IPS DF 4.7 (cell line): ENCODE results near the gene CYSRT1.

Experiments
- DNase-seq: peaks from one replicate; pipeline ENCODE4 v3.0.0-alpha.2; 2013; ENCODE audit warnings: low spot score; ENCODE audit errors: extremely low read depth

Gene CYSRT1

DNA sequence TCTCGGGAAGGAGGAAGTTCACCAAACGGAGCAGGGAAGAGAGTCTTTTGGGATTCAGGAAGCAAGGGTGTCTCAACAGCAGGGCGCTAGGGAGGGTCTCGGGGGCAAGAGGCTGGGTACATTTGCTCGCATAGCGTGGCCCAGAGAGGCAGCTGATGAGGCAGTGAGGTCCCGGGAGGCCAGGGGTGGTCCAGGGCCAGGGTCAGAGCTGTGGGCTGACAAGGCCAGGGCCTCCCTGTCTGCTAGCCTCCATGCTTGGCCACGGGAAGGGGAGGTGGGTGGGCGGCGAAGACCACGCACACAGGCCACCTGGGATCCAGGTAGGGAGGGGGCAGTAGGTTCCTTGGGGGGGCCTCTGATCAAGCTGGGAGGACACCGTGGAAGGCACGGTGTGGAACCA is 13.4 kb upstream of the CYSRT1 start:
- no peak for DNase-seq

DNA sequence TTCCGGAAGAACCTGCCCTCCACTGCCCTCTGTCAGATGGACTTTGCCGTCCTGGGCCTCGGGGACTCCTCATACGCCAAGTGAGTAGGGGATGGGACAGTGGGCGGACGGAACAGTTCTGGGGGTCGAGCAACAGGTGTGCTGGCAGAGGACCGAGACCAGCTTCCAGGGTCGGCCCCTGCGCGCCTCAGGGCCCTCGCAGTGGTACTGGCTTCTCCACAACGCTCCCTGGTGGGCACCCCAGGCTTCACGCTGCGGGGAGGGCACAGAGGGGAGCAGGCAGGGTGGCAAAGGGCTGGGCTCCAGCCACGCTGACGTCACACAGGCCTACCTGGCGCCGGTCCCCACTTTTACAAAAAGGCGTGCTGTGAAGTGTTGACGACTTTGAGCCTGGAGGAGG is 12.5 kb upstream of the CYSRT1 start:
- no peak for DNase-seq

DNA sequence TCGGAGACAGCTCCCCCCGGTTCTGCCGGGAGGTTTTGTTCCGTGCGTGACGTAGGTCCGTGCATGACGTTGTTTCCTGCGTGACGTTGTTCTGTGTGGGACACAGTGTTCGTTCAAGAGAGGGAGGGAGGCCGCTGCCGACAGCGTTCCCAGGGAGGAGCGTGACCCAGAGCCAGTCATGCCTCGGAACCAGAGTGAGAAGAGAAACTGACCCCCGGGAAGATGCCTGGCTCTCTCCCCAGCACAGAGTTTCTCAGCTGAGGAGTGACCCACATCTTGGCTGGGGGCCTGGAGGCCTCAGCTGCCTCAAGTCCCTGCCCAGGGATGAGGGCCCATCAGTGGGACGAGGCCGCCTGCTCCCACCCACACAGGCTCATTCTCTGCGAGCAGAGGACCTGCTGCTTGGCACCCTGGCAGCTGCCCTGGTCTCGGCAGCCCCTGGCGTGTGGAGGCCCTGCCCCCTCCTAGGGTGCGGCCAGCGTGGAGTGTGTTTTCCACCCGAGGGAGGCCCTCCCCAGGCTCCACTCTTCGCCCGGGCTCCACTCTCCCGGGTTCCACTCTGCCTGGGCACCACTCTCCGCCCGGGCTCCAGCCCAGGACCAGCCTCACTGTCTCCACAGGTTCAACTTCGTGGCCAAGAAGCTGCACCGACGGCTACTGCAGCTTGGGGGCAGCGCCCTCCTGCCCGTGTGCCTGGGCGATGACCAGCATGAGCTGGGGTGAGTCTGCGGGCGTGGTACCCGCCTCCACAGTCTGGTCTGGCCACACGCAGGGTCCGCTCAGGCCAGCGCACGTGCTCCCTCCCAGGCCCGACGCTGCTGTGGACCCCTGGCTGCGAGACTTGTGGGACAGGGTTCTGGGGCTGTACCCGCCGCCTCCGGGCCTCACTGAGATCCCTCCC is 11.6 kb upstream of the CYSRT1 start:
- no peak for DNase-seq

DNA sequence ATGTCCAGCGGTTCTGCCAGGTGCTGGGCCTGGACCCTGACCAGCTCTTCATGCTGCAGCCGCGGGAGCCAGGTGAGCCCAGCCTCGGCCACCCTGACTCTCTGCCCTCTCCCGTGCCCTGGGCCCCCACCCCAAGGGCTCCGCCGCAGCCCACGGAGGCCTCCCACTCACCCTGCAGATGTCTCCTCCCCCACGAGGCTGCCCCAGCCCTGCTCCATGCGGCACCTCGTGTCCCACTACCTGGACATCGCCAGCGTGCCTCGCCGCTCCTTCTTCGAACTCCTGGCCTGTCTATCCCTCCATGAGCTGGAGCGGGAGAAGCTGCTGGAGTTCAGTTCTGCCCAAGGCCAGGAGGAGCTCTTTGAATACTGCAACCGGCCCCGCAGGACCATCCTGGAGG is 10.4 kb upstream of the CYSRT1 start:
- no peak for DNase-seq

DNA sequence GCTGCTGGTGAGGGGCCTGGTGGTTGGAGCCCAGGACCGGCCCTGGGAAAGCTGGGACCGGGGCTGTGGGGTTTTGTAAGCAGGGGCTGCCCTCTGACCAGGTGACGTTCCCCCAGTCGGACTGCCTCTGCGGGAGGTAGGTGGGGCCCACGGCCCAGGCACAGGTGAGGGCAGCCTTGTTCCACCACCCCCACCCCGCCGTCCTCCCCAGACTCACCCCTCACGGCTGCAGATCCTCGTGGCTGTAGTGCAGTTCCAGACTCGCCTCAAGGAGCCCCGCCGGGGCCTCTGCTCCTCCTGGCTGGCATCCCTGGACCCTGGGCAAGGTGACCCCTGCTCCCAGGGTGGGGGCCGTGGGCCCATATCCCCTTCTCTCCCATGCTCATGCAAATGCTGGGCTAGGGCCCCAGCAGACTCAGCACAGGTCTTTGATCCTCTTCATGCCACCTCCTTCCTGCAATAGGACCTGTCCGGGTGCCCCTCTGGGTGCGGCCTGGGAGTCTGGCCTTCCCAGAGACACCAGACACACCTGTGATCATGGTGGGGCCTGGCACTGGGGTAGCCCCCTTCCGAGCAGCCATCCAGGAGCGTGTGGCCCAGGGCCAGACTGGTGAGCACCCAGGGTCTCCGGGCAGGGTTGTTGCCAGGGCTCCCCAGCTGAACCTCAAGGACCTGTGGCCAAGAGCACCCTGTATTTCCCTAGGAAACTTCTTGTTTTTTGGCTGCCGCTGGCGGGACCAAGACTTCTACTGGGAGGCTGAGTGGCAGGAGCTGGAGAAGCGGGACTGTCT is 9.6 kb upstream of the CYSRT1 start:
- DNase-seq, result no peak

DNA sequence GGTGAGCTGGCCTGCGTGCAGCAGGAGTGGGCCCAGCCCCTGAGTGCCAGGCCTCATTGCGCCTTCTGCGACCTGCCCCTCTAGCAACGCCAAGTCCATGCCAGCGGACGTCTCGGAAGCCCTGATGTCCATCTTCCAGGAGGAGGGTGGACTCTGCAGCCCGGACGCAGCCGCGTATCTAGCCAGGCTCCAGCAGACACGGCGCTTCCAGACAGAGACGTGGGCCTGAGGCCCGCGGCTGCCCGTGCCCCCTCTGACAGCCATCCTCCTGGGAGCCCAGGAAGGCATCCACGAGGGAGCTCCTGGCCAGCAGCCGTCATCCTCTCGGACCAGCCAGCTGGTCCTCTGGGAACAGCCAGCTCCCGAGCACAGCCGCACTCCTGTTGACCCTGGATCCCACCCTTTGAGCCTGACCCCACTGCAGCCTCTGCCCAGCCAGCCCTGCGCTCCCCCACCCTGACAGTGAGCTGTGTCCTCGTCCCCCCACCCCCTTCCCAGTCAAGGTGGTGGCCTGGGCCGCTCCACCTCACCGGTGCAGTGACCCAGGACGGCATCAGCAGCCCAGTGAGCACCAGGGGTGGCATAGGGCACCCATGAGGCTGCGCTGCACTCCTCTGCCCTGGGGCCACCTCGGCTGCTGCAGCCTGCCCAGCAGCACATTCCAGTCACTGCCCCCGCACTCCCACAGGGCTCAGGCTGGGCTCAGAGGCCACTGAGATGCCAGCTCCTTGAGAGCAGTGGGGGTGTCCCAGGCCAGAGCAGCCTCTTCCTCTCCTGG is 8.6 kb upstream of the CYSRT1 start:
- no peak for DNase-seq

DNA sequence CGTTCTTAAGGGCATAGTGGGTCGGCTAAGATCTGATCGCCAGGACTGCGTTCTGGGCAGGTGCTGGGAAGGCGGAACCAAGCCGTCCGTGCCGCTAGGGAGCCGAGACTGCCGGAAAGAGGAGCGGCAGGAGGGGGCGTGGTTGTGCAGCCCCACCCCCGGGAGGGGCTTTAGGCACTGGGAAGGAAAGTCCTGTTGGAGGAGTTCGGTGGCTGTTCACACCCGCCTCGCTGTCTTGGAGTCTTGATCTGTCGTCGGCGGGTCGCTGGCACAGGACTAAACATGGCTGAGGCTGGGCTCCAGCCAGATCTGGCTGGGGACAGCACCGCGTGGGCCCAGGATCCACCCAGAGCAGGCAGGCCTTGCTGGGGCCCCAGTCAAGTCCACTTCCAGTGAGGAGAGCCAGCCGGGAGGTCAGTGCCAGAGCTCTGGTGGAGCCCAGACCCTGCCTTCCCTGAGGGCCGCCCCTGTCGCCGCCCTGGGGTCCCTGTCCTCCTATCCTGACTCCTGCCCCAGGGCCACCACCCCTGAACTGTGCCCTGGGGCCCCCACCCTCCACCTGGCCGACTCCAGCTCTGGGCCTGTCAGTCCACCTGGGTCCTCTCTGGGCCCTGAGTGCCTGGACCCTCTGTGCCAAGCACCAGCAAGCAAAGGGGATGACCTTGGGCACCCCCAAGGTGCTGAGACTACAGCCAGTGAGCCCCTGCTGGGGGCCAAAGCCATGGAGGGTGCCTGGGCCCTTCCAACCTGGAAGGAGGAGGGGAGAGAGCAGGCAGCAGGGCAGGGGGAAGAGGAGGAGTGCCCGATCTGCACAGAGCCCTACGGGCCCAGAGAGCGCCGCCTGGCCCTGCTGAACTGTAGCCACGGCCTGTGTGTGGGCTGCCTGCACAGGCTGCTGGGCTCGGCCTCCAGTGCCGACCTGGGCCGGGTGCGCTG is 7.4 kb upstream of the CYSRT1 start:
- no peak for DNase-seq

DNA sequence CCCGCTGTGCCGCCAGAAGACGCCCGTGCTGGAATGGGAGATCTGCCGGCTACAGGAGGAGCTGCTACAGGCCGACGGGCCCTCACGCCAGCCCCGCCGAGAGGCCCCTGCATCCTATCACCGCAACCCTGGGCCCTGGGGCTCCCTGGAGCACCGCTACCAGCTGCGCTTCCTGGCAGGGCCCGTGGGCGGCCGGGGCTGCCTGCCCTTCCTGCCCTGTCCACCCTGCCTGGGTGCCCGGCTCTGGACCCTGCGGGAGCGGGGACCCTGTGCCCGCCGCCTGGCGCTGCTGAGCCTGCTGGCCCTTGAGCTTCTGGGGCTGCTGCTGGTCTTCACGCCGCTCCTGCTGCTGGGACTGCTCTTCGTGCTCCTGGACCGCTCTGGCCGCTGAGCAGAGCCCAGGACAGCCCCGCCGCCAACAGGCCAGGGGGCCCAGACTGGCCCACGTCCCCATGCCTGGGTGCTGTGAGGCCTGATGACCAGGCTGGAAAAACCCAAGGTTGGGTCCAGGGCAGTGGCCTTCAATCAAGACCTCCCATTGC is 6.7 kb upstream of the CYSRT1 start:
- no peak for DNase-seq

DNA sequence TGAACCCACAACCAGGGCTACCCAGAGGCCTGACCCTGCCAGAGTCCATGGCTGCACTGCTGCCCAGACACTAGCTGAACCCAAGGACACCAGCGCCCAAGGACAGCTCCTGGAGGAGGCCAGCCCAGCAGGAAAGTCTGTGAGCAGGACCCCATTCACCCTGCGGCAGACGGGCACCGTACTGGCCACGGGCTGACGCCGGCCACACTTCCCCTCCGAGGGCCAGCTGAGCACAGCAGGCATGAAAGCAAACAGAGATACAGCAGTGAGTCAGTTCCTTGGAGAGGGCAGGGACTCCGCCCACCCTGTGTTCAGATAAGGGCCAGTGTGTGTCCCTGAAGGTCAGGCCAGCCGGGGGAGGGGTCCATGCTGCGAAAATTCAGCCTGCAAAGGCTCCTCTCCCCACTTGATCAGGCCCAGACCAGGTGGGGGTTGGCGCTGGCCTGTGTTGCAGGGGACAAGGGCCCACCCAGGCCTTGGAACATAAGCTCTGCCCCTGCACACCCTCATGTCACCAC is 6.2 kb upstream of the CYSRT1 start:
- DNase-seq, result no peak

DNA sequence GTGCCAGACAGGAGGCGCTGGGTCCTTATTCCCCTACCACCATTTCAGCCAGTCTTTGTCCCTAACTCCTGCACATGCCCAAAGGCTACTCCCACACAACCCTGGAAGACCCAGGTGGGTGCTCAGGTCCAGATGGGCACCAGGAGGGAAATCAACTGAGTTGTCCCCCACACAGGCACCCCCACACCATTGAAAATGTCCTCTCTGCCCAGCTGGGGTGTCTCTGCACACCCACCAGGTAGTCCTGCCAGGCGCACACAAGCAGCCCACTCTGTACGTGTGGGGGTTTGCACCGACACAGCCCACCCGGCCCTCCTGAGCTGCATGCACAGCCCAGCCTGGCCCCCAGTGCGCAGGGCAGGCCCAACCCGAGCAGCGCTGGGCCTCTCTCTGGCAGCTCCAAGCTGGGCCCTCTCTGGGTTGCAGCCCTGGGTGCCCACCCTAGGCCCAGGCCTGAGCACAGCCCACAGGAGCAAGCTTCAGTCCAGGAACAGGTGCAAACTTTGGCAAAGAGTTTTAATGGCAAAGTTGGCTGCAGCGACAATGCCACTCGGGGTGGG is 5.1 kb upstream of the CYSRT1 start:
- no peak for DNase-seq

DNA sequence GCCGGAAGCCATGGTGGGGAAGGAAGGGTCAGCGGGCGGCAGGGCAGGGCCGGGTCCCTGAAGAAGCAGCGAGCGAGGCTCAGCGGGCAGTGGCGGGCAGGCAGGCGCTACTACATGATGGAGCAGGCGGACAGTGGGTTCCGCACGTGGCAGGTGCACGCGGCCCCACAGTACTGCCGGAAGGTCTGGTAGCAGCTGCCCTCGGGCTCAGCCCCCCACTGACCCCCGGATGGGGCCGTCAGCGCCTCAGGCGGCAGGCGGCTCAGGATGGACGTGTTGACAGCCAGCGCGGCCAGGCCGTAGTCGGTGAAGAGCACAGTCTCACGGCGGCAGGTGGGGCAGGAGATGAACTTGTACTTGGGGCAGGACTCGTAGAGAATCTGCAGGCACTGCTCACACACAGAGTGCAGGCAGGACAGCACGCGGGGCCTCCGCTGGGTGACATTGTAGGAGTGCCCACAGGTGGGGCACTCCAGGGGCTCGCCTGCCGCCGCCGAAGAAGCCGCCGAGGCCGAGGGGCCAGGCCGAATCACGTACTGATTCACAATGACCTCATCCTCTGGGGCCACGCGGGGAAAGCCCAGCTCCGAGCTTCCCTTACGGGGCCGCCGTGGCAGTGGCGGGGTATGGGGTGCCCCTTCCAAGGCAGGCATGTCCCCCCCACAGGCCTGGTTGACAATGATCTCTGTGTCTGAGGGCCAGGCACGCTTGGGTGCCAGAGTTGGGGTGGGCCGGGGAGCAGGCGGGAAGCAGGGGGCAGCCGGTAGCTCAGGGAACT is 4.5 kb upstream of the CYSRT1 start:
- DNase-seq, result no peak

DNA sequence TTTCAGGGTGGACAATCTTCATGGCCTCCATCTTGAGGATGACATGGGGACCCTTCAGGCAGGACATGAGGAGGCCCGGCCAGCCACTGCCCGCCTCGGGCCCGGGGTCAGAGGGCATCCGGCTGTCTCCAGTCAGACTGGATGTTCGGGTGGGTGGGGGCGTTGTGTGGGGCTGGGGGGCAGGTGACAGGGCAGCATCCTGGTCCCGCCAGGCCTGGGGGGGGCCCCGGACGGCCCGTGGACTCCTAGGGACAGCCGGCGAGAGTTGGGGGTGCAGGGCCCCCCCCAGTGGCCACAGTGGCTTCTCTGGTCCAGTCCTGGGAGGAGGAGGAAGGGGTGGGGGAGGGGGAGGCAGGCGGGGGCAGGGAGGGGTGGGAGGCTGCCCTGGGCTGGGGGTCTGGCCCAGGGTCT is 3.9 kb upstream of the CYSRT1 start:
- no peak for DNase-seq

DNA sequence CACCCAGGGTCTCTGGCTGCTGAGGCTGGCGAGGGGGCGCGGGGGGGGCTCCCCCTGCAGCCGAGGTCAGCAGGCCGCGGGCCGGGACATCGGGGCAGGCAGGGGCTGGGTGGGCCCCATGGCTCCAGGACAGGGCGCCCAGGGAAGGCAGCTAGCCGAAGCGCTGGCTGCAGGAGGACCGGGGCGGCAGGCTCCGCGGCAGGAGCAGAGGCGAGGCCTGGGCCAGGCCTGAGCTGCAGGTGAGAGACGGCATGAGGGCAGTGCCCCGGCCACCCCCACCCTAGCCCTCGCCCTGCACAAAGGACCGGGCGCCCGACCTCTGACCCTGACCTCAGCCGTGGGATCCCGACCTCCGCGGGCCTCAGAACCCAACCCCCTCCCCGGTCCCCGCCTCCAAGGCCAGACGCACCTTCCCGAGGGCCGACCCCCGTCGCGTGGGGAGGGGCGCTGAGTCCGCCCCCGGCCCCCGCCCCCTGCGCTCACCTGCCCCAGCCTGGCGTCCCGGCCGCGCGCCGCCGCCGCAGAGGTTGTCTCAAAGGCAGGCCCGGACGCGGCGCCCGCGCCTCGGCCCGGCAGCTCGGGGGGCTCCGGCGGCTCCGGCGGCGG is 3.4 kb upstream of the CYSRT1 start:
- DNase-seq, result no peak

DNA sequence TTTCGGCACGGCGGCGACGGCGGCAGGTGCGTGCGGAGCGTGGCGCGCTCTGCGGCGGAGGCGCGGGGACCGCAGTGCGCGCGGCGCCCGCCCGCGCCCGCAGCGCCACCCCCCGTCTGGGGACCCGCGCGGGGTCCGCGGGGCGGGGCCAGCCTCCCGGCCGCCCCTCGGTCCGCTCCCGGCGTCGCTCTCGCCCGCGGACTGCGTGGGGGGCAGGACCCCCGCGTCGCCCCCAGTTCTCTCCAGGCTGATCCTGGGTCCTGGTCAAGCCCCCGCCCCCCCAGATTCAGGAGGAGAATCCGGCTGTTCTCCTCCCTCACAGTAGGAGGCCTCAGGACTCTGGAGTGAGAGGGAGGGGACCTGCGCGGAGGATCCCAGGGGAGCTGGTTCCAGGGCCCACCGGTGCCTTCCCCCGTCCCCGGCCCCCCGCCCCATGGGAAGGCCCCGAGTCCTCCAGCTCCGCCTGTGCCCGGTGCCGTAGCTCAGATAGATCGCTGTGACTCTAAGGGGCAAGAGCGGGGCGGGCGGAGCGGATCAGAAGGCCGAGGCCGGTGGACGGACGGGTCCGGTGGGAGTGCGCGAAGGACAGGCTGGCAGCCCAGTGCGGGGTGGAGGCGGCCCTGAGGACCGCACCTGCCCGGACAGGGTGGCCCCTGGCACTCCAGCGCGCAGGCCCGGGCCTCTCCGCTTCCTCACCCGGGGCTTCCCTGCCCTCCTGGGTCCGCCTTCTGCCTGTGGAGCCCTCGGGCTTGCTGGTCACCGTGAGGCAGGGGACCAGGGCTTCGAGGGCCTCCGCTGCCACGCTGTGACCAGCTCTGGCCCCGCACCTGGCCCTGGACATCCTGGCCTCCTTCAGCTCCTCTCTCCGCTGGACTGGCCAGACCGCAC is 2.5 kb upstream of the CYSRT1 start, which contains the start of gene RNF208:
Gene RNF208 (minus strand): TSS at position 51 of the 888 bp plus-strand sequence. CDS start 1,028 bp downstream, outside the sequence.
- DNase-seq, result no peak

DNA sequence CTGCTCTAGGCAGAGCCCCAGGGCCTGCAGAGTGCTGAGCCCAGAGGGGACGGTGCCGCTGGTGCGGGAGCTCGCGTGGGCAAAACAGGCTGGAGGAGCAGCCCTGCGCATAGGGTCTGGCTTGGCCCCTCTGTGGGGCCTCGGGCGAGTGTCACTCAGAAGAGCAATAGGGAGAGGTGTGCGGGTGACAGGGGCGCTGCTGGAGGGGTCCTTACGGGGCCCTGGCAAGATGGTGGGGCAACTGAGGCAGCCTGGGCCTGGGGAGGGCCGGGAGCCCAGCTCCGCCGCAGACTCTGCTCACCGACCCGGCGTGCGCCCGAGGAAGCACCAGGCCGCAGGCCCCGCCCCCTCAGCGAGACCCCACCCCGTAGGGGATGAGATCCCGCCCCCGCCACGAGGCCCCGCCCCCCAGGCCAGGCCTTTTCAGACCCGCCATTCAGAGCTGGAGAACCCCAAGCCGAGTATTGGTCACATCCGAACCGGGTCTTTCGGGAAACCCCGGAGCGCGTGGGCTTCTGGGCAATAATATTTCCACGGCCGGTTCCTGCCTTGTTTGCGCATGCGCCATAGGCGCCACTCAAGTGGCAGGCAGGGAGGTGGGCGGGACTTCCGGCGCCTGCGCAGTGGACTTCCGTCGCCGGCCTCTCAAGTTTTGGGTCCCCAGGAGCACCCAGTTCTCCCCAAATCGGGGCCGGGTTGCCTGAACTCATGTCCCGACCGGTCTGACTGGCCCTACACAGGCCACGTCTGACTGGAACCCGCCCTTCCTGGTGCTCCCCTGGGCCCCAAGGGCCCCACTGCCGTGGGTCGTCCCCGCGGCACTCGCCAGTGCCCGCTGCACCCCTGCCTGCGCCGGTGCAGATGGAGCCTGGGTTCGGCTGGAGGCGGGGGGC is 1.6 kb upstream of the CYSRT1 start:
- DNase-seq, result no peak

DNA sequence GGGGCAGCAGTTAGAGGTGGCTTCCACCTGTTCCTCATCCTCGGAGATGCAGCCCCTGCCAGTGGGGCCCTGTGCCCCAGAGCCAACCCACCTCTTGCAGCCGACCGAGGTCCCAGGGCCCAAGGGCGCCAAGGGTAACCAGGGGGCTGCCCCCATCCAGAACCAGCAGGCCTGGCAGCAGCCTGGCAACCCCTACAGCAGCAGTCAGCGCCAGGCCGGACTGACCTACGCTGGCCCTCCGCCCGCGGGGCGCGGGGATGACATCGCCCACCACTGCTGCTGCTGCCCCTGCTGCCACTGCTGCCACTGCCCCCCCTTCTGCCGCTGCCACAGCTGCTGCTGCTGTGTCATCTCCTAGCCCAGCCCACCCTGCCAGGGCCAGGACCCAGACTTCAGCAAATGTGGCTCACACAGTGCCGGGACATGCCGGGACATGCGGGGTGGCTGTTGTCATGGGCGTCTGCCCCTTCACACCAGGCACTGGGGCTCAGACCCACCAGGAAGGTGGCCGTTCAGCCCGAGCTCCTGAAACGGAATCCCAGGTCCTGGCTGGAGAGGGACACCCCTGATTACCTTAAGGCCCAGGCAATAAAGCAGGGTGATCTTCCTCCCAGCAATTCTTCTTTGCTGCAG is 841 bp downstream of the CYSRT1 start:
- no peak for DNase-seq
